AG04450 (cell line): ENCODE results near the gene JUN. TPM values are rescaled to one million over a fixed set of nuclear protein-coding genes. Genes with fewer than 3 reads are reported as not detected.
A peak's percentile ranks its signal among the peaks of the same experiment; 100 is the strongest.

Experiments
- CTCF ChIA-PET: fragments of 300-600, 350-600 bp; formaldehyde crosslinking; extraction: SDS; loops from one replicate; lab custom pipeline; 2022; ENCODE audit warnings: antibody characterized with exemption, inconsistent platforms; lab: Charles Lee
- POLR2A ChIA-PET: fragments of 350-600 bp; formaldehyde crosslinking; extraction: SDS; loops from one replicate; lab custom pipeline; 2021; ENCODE audit warnings: antibody characterized with exemption, inconsistent platforms; lab: Yijun Ruan, JAX
- DNase-seq: peaks from one replicate; pipeline ENCODE4 v3.0.0-alpha.2; 2011; ENCODE audit warnings: low read depth, low spot score
- H3K27ac ChIP-seq: one replicate; pipeline ENCODE4 v1.5.1; 2012; ENCODE audit warnings: low read depth, low read length, control low read depth
- H3K27me3 ChIP-seq: one replicate; pipeline ENCODE4 v1.6.0; 2012; ENCODE audit warnings: low read length; ENCODE audit not compliant: control insufficient read depth, insufficient read depth
- H3K4me3 ChIP-seq: 2 replicates; pipeline ENCODE4 v1.5.1; 2011; ENCODE audit warnings: mild to moderate bottlenecking, low read depth, low read length, control low read depth
- H3K9me3 ChIP-seq: 2 replicates; pipeline ENCODE4 v1.5.1; 2012; ENCODE audit warnings: low read length; ENCODE audit not compliant: control insufficient read depth, insufficient read depth
- CTCF ChIP-seq: IDR thresholded peaks from 2 replicates; pipeline ENCODE4 v1.5.1; 2011; ENCODE audit warnings: low read depth, low read length, control low read depth, inconsistent platforms
- polyA plus RNA-seq: library from polyadenylated mRNA; depleted of rRNA; stranded (reverse); fragments of >200 nt; gene quantifications from 2 replicates; pipeline ENCODE4 v1.2.3, GENCODE V29; 2011

The JUN gene
- polyA plus RNA-seq, 1 experiment, result 48.7 TPM

- no peak for TF ChIP-seq CTCF
- Histone ChIP-seq H3K4me3 (no peak overlapping the region), H3K27ac (peak overlapping the region; percentile 58), H3K9me3 (peaks cover 13% of the 10 kb centered on the region; the same call in 1 of the 2 replicates), H3K27me3 (no peaks in the 10 kb centered on the region)
- no peak for DNase-seq
- ChIA-PET POLR2A (interaction anchor here (1.3 kb wide), 1 partner anchor 97 kb away, joined by 3 read pairs; no protein-coding TSS in a partner anchor), CTCF (interaction anchor here (0.8 to 2.1 kb wide), 5 partner anchors 227 to 973 kb away, joined by 3 to 6 read pairs (median 3); no protein-coding TSS in a partner anchor)
These were observed 2.5 kb upstream of the JUN start for GRCh38 chr1:58786184-58786926.

DNA sequence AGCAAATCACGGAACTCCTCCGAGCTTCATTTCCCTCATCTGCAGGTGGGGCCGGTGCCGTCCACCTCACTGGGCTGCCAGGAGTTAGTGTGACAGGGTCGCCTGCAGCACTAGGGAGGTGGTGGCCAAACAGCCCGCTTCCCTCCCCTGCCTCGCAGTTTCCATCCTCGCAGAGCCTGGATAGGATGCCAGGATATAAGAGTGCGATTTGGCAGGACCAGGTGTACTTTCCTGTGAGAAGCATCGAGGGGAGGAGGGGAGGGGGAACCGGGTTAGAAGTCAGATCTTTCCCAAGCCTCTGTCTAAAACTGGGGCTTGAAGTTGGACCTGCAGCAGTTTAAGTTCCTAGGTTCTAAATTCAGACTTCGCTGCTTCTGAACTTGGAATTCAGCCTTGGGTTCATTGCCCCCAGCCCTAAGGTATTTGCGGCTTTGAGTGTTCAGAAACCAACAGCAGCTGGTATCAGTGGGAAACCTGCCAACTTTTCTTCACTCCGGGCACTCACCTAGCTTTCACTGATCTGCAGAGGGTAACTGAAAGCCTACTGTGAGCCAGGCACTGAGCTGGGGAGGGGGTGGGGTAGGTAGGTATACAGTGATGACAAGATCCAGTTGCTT, 1.7 kb upstream of the JUN start:
- POLR2A ChIA-PET, result interaction anchor here (0.6 to 2.4 kb wide), 4 partner anchors 98 to 974 kb away, joined by 3 to 9 read pairs (median 6); no protein-coding TSS in a partner anchor
- no peaks in the 10 kb centered on the region for H3K27me3 ChIP-seq
- peak overlapping the region; percentile 99 for H3K27ac ChIP-seq
- DNase-seq, result no peak
- peaks cover 13% of the 10 kb centered on the region; the same call in 1 of the 2 replicates for H3K9me3 ChIP-seq
- CTCF ChIA-PET, result interaction anchor here (0.6 to 1.1 kb wide), 5 partner anchors 228 to 918 kb away, joined by 3 to 5 read pairs (median 3); no protein-coding TSS in a partner anchor
- peak overlapping the region; percentile 82 for H3K4me3 ChIP-seq
- TF ChIP-seq CTCF, result no peak

DNA sequence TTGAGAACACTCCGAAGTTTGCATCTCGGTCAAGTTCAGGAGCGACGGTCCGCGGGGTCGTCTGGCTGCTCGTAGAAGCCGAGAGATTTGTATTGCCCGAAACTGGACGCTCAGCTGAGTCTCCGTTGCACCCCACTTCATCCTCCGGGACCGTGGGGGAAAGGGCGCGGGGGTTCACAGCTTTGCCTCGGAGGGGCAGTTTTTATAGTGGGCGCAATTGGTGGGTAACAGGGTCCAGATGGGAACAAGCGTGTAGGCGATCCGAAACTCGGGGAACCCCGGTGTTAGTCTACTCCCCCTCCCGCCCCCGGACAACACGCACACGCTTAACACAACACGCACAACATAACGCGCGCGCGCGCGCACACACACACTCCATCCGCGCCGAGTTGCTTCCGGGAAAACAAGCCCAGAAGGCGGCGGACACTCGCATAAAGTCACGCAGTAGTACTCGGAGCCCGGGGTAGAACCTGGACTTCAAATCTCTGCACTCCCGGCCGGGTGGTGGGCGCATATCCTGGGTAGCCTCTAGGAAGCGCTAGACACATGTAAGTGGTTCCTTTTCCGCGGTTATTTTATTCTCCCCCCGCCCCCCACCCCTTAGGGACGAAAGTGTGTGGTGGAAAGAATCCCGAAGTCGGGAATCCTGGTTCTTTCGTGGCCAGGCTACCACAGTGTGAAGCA, 1.1 kb upstream of the JUN start:
- Histone ChIP-seq H3K27ac (peak overlapping the region; percentile 99), H3K4me3 (peak overlapping the region; percentile 82), H3K27me3 (no peaks in the 10 kb centered on the region), H3K9me3 (peaks cover 13% of the 10 kb centered on the region; the same call in 1 of the 2 replicates)
- CTCF ChIA-PET, result interaction anchor here (0.6 to 1.1 kb wide), 5 partner anchors 16 to 918 kb away, joined by 3 to 5 read pairs (median 3); no protein-coding TSS in a partner anchor
- peak; percentile 82 for TF ChIP-seq CTCF
- peak; percentile 86 for DNase-seq
- POLR2A ChIA-PET, result interaction anchor here (0.6 to 2.4 kb wide), 7 partner anchors 366 to 974 kb away, joined by 9 to 17 read pairs (median 10); partner anchors contain the start of gene FGGY

DNA sequence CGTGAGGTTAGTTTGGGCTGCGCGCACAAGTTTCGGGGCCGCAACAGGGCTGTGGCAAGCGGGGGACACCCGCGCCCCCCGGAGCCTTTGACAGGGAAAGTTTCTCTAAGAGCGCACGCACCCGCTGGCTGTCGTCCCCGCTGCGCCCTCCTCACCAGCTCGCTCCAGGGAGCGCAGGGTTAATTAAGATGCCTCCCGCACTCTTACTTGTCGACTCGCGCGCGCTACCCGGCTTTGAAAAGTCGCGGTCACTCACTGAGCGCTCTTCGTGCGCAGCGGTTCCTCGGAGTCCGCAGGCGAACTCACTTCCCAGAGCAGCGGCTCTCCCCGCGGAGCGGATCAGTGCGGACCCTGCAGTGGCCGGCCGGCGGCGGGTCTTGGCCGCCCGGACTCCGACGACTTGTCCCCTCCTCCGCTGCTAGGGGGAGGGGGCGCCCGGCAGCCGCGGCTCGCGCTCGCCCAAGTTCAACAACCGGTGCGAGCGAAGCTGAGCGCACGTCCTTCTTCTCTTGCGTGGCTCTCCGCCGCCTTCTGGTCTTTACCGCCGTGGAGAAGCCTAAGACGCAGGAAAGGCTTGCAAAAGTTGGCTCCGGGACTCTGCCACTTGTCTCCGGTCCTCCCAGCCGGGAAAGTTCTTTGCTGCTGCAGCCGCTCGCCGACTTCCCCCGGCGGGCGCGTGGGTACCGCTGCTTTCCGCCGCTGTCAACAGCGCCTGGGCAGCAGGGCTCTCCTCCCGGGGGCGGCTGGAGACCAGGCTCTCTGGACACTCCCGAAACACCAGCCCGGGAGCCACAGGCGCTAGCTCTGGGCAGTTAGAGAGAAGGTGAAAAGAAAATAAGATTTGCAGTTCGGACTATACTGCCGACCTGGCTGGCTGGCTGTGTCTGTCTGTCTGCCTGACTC, 506 bp downstream of the JUN start:
- no peaks in the 10 kb centered on the region for H3K27me3 ChIP-seq
- DNase-seq, result no peak
- TF ChIP-seq CTCF, result no peak
- peak overlapping the region; percentile 99 for H3K27ac ChIP-seq
- ChIA-PET CTCF (no interaction called here), POLR2A (interaction anchor here (0.6 to 2.4 kb wide), 40 partner anchors 10 to 976 kb away, joined by 3 to 17 read pairs (median 6); partner anchors contain the start of gene FGGY)
- peak overlapping the region; percentile 93 for H3K4me3 ChIP-seq
- H3K9me3 ChIP-seq, result peaks cover 13% of the 10 kb centered on the region; the same call in 1 of the 2 replicates
